Measurements from ENCODE around the gene GDAP1L1. TPM values are rescaled to one million over a fixed set of nuclear protein-coding genes. Genes with fewer than 3 reads are reported as not detected.

GDAP1L1 gene
- 5.9 TPM for polyA plus RNA-seq (2013, experiment 1 of 2)
- polyA plus RNA-seq (2013, experiment 2 of 2): 6.4 TPM

DNA sequence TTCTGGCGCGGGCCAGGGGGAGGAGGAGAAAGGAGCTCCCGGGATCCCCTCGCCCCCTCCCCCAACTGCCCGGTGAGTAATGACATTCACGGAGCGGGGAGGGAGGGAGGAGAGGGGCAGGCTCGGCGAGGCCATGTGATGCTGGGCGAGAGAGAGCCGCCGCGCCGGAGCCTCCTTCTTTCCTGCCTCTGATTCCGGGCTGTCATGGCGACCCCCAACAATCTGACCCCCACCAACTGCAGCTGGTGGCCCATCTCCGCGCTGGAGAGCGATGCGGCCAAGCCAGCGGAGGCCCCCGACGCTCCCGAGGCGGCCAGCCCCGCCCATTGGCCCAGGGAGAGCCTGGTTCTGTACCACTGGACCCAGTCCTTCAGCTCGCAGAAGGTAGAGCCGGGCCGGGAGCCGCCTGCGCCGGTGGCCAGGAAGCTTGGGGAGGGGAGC lies at the start of gene GDAP1L1:
Gene GDAP1L1, plus strand, starts transcription at position 178 of the 441 bp plus-strand sequence. Its CDS starts 27 bp downstream, at position 205.
- under 1% methylated on average over 30 of the region's 32 CpGs for WGBS
- Histone ChIP-seq H3K4me1 (ENCODE audit: insufficient read depth, low read length) (peaks cover 5% of the 10 kb centered on the region; the same call in 1 of the 2 replicates), H3K9me3 (ENCODE audit: insufficient read depth, low read depth, low read length) (no peaks in the 10 kb centered on the region), H3K9ac (ENCODE audit: low read depth, low read length) (no peak within 1 kb of the TSS), H3K27ac (ENCODE audit: low read depth, low read length) (no peak within 1 kb of the TSS), H3K36me3 (ENCODE audit: insufficient read depth, low read length) (no peaks in the 10 kb centered on the region), H3K27me3 (ENCODE audit: insufficient read depth, low read length) (peaks cover 10% of the 10 kb centered on the region), H3K4me3 (ENCODE audit: low read length) (peak within 1 kb of the TSS; percentile 75)

DNA sequence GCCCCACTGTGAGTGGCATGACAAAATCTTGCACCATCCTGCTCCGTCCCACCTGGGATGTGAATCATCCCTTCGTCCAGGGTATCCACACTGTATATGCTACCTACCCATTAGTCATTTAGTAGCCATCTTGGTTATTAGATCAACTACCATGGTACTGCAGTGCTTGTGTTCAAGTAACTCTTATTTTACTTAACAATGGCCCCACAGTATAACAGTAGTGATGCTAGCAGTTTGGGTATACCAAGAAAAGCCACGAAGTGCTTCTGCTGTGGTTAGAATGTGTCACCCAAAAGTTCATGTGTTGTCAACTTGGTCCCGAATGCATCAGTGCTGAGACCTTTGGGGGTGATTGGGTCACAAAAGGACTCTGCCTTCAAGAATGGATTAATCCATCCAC lies 48.2 kb upstream of the GDAP1L1 start:
- H3K27me3 ChIP-seq (ENCODE audit: insufficient read depth, low read length): no peaks in the 10 kb centered on the region
- H3K4me1 ChIP-seq (ENCODE audit: insufficient read depth, low read length): no peaks in the 10 kb centered on the region
- 92% methylated on average over 4 of the region's 4 CpGs for WGBS
- H3K4me3 ChIP-seq (ENCODE audit: low read length): no peak overlapping the region
- H3K36me3 ChIP-seq (ENCODE audit: insufficient read depth, low read length): peaks cover 74% of the 10 kb centered on the region
- no peaks in the 10 kb centered on the region for H3K9me3 ChIP-seq (ENCODE audit: insufficient read depth, low read depth, low read length)
- no peak overlapping the region for H3K27ac ChIP-seq (ENCODE audit: low read depth, low read length)
- no peak overlapping the region for H3K9ac ChIP-seq (ENCODE audit: low read depth, low read length)

DNA sequence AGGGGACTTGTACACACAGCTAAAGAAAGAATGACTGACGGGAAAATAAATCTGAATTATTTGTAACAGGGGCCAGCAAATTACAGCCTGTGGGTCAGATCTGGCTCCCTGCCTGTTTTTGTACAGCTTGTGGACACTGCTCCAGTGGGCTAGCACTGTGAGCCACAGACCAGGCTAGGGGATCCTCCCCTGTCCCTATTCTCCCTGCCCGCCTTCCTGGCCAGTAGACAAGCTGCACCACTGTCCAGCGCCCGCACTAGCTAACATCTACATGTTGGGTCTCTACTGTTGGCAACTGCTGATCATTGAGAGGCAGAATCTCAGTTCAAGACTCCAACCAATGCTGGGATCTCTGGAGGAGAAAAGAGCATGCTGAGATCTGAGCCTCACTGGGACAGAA lies 47.2 kb upstream of the GDAP1L1 start:
- Histone ChIP-seq H3K36me3 (ENCODE audit: insufficient read depth, low read length) (peaks cover 84% of the 10 kb centered on the region), H3K9ac (ENCODE audit: low read depth, low read length) (no peak overlapping the region), H3K4me3 (ENCODE audit: low read length) (no peak overlapping the region), H3K27ac (ENCODE audit: low read depth, low read length) (no peak overlapping the region), H3K4me1 (ENCODE audit: insufficient read depth, low read length) (no peaks in the 10 kb centered on the region; the same call in 1 of the 2 replicates), H3K27me3 (ENCODE audit: insufficient read depth, low read length) (no peaks in the 10 kb centered on the region), H3K9me3 (ENCODE audit: insufficient read depth, low read depth, low read length) (no peaks in the 10 kb centered on the region)
- 94% methylated on average over 4 of the region's 4 CpGs for WGBS

DNA sequence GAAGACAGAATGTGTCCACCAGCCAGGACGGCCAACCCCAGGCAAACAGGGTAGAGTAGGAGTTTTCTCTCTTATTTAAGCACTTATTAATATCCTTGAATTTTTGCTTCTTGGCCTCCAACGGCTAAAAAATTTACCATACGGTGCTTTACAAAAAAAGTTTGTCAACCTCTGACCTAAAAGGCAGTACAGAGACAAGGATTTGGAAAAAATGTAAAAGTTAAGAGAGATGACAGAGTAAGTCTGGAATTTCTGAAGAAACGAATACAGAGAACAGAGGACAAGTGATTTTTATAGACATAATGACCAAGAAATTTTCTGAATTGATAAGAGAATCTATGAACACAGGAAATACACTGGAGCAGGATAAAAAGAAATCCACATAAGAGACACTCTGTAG lies 46.7 kb upstream of the GDAP1L1 start:
- no peaks in the 10 kb centered on the region for H3K27me3 ChIP-seq (ENCODE audit: insufficient read depth, low read length)
- 95% methylated on average over 4 of the region's 4 CpGs for WGBS
- no peak overlapping the region for H3K9ac ChIP-seq (ENCODE audit: low read depth, low read length)
- no peak overlapping the region for H3K27ac ChIP-seq (ENCODE audit: low read depth, low read length)
- peaks cover 89% of the 10 kb centered on the region for H3K36me3 ChIP-seq (ENCODE audit: insufficient read depth, low read length)
- no peak overlapping the region for H3K4me3 ChIP-seq (ENCODE audit: low read length)
- no peaks in the 10 kb centered on the region; the same call in 1 of the 2 replicates for H3K4me1 ChIP-seq (ENCODE audit: insufficient read depth, low read length)
- no peaks in the 10 kb centered on the region for H3K9me3 ChIP-seq (ENCODE audit: insufficient read depth, low read depth, low read length)

DNA sequence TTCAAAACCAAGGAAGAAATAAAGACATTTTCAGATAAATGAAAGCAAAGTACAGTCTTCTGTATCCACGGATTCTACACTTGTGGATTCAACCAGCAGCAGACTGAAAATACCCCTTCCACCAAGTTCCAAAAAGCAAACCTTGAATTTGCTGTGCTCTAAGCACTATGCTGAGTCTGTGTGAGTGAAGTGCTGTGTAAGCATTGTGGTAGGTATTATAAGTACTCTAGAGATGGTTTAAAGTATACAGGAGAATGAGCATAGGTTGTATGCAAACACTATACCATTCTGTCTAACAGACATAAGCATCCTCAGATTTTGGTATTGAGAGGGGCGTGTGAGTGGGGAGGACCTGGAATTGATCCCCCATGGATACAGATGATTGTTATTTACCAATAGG lies 46.1 kb upstream of the GDAP1L1 start:
- Histone ChIP-seq H3K9me3 (ENCODE audit: insufficient read depth, low read depth, low read length) (no peaks in the 10 kb centered on the region), H3K36me3 (ENCODE audit: insufficient read depth, low read length) (peaks cover 93% of the 10 kb centered on the region), H3K4me3 (ENCODE audit: low read length) (no peak overlapping the region), H3K27ac (ENCODE audit: low read depth, low read length) (no peak overlapping the region), H3K9ac (ENCODE audit: low read depth, low read length) (no peak overlapping the region), H3K27me3 (ENCODE audit: insufficient read depth, low read length) (no peaks in the 10 kb centered on the region), H3K4me1 (ENCODE audit: insufficient read depth, low read length) (no peaks in the 10 kb centered on the region; the same call in 1 of the 2 replicates)
- WGBS: 85% methylated on average over 2 of the region's 2 CpGs

DNA sequence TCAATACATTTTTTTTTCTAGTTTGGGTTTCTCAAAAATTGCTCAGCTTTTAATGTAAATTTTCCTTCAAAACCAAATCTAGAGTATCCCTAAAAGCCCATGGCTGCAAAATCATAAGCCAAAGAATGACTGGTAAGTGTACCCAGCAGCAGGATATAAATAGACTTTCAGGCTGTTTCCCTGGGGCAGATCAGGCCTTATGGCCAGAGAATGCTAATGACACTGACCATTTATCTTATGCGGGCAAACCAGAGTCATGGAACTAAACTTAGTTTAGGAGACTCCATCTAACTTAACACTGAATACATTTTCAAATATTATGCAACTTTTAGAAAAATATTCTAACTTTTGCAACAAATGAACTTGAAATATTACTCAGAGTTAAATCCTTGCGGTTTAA lies 43.9 kb upstream of the GDAP1L1 start:
- WGBS: 89% methylated on average over 2 of the region's 2 CpGs
- Histone ChIP-seq H3K4me3 (ENCODE audit: low read length) (no peak overlapping the region), H3K36me3 (ENCODE audit: insufficient read depth, low read length) (peaks cover 84% of the 10 kb centered on the region), H3K27ac (ENCODE audit: low read depth, low read length) (no peak overlapping the region), H3K4me1 (ENCODE audit: insufficient read depth, low read length) (no peaks in the 10 kb centered on the region; the same call in 1 of the 2 replicates), H3K9ac (ENCODE audit: low read depth, low read length) (no peak overlapping the region), H3K27me3 (ENCODE audit: insufficient read depth, low read length) (no peaks in the 10 kb centered on the region), H3K9me3 (ENCODE audit: insufficient read depth, low read depth, low read length) (no peaks in the 10 kb centered on the region)

DNA sequence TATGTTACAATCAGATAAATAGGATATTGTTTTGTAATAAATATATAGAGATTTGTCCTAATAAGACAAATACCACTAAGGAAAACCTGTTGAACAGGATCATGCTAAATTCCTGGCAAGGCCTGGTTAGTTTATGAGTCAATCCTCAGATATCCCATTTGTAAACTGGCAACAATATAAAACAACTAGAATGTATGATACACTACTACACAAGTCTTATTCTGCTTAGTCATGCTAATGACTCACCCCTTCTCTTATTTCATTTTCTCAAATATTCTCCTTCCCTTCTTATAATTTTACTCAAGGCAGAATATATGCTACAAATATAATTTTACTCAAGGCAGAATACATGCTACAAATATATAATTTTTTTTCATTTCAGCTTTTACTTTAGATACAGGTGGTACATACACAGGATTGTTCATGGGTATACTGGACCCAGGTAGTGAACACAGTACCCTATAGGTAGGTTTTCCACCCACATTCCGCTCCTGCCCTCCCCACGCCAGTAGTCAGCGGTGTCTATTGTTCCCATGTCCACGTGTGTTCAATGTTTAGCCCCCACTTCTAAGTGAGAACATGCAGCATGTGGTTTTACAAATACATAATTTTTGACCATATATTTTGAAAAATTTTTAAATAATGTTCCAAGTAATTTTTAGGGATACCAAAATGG lies 42.8 kb upstream of the GDAP1L1 start:
- no peaks in the 10 kb centered on the region for H3K9me3 ChIP-seq (ENCODE audit: insufficient read depth, low read depth, low read length)
- no peaks in the 10 kb centered on the region for H3K27me3 ChIP-seq (ENCODE audit: insufficient read depth, low read length)
- WGBS: 97% methylated on average over 4 of the region's 4 CpGs
- H3K4me3 ChIP-seq (ENCODE audit: low read length): no peak overlapping the region
- peaks cover 10% of the 10 kb centered on the region for H3K4me1 ChIP-seq (ENCODE audit: insufficient read depth, low read length)
- no peak overlapping the region for H3K27ac ChIP-seq (ENCODE audit: low read depth, low read length)
- no peak overlapping the region for H3K9ac ChIP-seq (ENCODE audit: low read depth, low read length)
- peaks cover 75% of the 10 kb centered on the region for H3K36me3 ChIP-seq (ENCODE audit: insufficient read depth, low read length)

DNA sequence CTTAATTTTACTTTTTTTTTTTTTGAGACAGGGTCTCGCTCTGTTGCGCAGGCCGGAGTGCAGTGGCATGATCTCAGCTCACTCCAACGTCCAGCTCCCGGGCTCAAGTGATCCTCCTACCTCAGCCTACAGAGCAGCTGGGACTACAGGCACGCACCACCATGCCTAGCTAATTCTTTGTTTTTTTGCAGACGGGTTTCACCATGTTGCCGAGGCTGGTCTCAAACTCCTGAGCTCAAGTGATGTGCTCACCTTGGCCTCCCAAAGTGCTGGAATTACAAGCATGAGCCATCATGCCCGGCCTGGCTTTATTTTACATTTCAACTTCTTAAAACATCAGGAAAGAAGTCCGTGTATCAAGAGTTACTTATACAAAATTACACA lies 42.3 kb upstream of the GDAP1L1 start:
- Histone ChIP-seq H3K27ac (ENCODE audit: low read depth, low read length) (no peak overlapping the region), H3K36me3 (ENCODE audit: insufficient read depth, low read length) (peaks cover 70% of the 10 kb centered on the region), H3K4me1 (ENCODE audit: insufficient read depth, low read length) (peaks cover 10% of the 10 kb centered on the region), H3K9ac (ENCODE audit: low read depth, low read length) (no peak overlapping the region), H3K9me3 (ENCODE audit: insufficient read depth, low read depth, low read length) (no peaks in the 10 kb centered on the region), H3K27me3 (ENCODE audit: insufficient read depth, low read length) (no peaks in the 10 kb centered on the region), H3K4me3 (ENCODE audit: low read length) (no peak overlapping the region)
- 95% methylated on average over 9 of the region's 10 CpGs for WGBS

DNA sequence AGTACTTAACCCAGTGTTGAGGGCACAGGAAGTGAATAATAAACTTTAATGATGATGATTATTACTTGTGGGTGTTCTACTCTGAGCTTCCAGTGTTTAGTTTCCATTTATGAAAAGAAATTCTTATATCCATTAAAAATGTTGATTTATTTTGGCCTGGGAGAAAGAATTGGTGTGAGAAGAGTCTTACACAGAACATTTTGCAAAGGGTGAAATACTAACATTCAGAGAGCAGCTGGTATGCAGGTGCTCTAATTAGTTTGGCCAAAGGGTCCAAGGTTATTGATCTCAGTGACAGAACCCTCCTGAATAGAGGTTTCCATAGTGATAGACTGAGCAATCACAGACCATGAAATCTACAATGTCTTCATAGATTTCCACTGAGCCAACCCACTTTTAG lies 41.0 kb upstream of the GDAP1L1 start:
- no peaks in the 10 kb centered on the region for H3K27me3 ChIP-seq (ENCODE audit: insufficient read depth, low read length)
- H3K9ac ChIP-seq (ENCODE audit: low read depth, low read length): no peak overlapping the region
- peaks cover 57% of the 10 kb centered on the region for H3K36me3 ChIP-seq (ENCODE audit: insufficient read depth, low read length)
- peaks cover 10% of the 10 kb centered on the region for H3K4me1 ChIP-seq (ENCODE audit: insufficient read depth, low read length)
- no peaks in the 10 kb centered on the region for H3K9me3 ChIP-seq (ENCODE audit: insufficient read depth, low read depth, low read length)
- H3K4me3 ChIP-seq (ENCODE audit: low read length): no peak overlapping the region
- no peak overlapping the region for H3K27ac ChIP-seq (ENCODE audit: low read depth, low read length)

DNA sequence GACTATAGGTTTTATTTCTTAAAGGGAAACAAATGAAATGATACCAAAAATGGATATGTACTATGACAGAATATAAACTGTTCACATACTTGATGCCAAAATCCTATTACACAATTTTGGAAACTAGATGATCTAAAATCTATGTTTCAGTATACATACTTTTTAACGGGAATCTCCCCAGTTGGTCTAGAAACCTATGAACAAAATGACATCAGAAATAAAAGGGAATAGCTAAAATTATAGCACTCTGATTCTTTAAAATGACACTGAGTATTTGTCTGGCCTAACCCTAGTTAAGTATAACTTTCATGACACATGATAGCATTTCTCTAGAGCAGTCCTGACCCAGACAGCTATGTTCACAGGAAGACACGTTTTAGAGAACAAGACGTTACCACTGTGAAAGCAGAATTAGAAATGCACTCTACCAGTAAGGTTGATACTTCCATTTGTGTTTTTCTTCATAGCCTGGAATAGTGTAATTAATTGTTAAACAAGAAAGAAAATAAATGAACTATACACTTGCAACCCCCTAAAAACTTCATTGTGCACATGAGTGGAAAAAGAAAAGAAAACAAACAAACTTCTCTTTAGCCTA lies 39.9 kb upstream of the GDAP1L1 start:
- H3K27me3 ChIP-seq (ENCODE audit: insufficient read depth, low read length): no peaks in the 10 kb centered on the region
- H3K27ac ChIP-seq (ENCODE audit: low read depth, low read length): no peak overlapping the region
- peaks cover 46% of the 10 kb centered on the region for H3K36me3 ChIP-seq (ENCODE audit: insufficient read depth, low read length)
- H3K4me1 ChIP-seq (ENCODE audit: insufficient read depth, low read length): peaks cover 15% of the 10 kb centered on the region
- H3K4me3 ChIP-seq (ENCODE audit: low read length): no peak overlapping the region
- no peak overlapping the region for H3K9ac ChIP-seq (ENCODE audit: low read depth, low read length)
- no peaks in the 10 kb centered on the region for H3K9me3 ChIP-seq (ENCODE audit: insufficient read depth, low read depth, low read length)
- 83% methylated on average over 3 of the region's 3 CpGs for WGBS

DNA sequence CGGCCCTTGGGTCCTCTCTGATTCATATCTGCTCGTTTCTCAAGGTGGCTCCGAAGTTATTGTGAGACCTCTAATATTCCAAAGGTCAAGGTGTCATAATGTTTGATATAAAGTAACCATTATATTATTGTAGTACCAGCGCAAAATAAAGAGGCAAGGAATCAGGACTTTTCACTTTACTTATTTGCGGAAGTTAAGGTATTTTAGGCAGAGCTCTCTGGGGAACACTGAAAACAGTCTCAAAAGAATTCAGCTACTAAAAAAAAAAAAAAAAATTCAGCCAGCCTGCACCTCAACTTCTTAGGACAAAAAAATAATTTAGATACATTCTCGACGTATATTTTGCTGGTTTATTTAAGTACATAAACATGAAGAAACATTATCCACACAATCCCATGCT lies 38.9 kb upstream of the GDAP1L1 start:
- H3K9ac ChIP-seq (ENCODE audit: low read depth, low read length): no peak overlapping the region
- H3K36me3 ChIP-seq (ENCODE audit: insufficient read depth, low read length): peaks cover 37% of the 10 kb centered on the region
- WGBS: 84% methylated on average over 5 of the region's 7 CpGs

More for the DNA sequence above, 38.9 kb upstream of the GDAP1L1 start:
- Histone ChIP-seq H3K4me1 (ENCODE audit: insufficient read depth, low read length) (peaks cover 15% of the 10 kb centered on the region), H3K4me3 (ENCODE audit: low read length) (peak overlapping the region; percentile 97), H3K9me3 (ENCODE audit: insufficient read depth, low read depth, low read length) (no peaks in the 10 kb centered on the region), H3K27me3 (ENCODE audit: insufficient read depth, low read length) (no peaks in the 10 kb centered on the region), H3K27ac (ENCODE audit: low read depth, low read length) (no peak overlapping the region)
